Measurements from ENCODE around the gene CES3.
"Not testable (repeated sequence)": the region's sequence is repeated elsewhere in the genome, so short reads cannot be mapped to it uniquely, and the experiment has no call there.

The CES3 gene

GRCh38 chr16:66949472-66949871, 11.6 kb upstream of the CES3 start:
- DNase-seq (ENCODE audit: low read depth), result no peak
- H3K4me3 ChIP-seq (ENCODE audit: low read length), result peak overlapping the region; percentile 63
- TF ChIP-seq CTCF (IDR thresholded peaks at IDR 0.05; ENCODE audit: insufficient read depth, low read depth, low read length, missing control alignments), result no peak

GRCh38 chr16:66950437-66950836, 10.6 kb upstream of the CES3 start:
- H3K4me3 ChIP-seq (ENCODE audit: low read length), result peak overlapping the region; percentile 4
- no peak for TF ChIP-seq CTCF (IDR thresholded peaks at IDR 0.05; ENCODE audit: insufficient read depth, low read depth, low read length, missing control alignments)
- DNase-seq (ENCODE audit: low read depth), result no peak

- H3K4me3 ChIP-seq (ENCODE audit: low read length), result no peak overlapping the region
- DNase-seq (ENCODE audit: low read depth), result no peak
- TF ChIP-seq CTCF (IDR thresholded peaks at IDR 0.05; ENCODE audit: insufficient read depth, low read depth, low read length, missing control alignments), result no peak
Observed at GRCh38 chr16:66950971-66951790, 9.9 kb upstream of the CES3 start.

- no peak overlapping the region for H3K4me3 ChIP-seq (ENCODE audit: low read length)
- DNase-seq (ENCODE audit: low read depth), result no peak
- no peak for TF ChIP-seq CTCF (IDR thresholded peaks at IDR 0.05; ENCODE audit: insufficient read depth, low read depth, low read length, missing control alignments)
Observed at GRCh38 chr16:66952430-66953110, 8.5 kb upstream of the CES3 start.

GRCh38 chr16:66953462-66954096, 7.5 kb upstream of the CES3 start:
- H3K4me3 ChIP-seq (ENCODE audit: low read length), result no peak overlapping the region
- no peak for TF ChIP-seq CTCF (IDR thresholded peaks at IDR 0.05; ENCODE audit: insufficient read depth, low read depth, low read length, missing control alignments)
- DNase-seq (ENCODE audit: low read depth), result peak; percentile 88

- DNase-seq (ENCODE audit: low read depth), result peak; percentile 82
- no peak overlapping the region for H3K4me3 ChIP-seq (ENCODE audit: low read length)
- peak; percentile 88 for TF ChIP-seq CTCF (IDR thresholded peaks at IDR 0.05; ENCODE audit: insufficient read depth, low read depth, low read length, missing control alignments)
Observed at GRCh38 chr16:66954097-66954659, 6.9 kb upstream of the CES3 start.

GRCh38 chr16:66955363-66956153, 5.5 kb upstream of the CES3 start:
- H3K4me3 ChIP-seq (ENCODE audit: low read length), result not testable (repeated sequence)

GRCh38 chr16:66956154-66956457, 5.0 kb upstream of the CES3 start:
- H3K4me3 ChIP-seq (ENCODE audit: low read length), result not testable (repeated sequence)

More at GRCh38 chr16:66955363-66956153, 5.5 kb upstream of the CES3 start:
- DNase-seq (ENCODE audit: low read depth), result not testable (repeated sequence)

More at GRCh38 chr16:66956154-66956457, 5.0 kb upstream of the CES3 start:
- not testable (repeated sequence) for DNase-seq (ENCODE audit: low read depth)
